Measurements from ENCODE around the gene CYB5D1.

DNA sequence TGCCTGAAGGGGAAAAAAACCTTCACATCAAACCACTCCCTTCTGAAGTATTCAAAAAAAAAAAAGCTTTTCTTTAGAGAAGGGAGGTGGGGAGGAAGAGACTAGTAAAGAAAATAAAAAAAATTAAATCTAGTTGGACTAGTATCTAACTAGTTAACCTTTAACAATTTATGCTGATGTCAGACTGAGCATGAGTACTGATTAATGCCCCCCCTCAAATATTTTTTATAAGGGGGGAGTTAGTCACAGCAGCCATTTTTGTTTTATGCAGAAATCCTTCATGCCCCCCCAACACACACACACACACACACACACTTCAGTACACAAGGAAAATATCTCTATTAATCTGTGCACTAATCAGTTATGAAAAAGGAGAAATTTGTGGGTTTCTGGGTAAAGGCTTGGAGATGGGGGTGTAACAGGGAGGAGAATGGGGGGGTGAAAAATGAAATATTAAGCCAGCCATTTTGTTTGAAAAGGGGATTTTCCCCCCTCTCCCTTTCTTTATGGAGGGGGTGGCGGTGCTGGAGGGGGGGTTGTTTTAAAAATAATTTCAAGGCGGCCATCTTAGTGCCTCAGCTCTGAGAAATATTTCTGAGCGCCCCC is 26.1 kb downstream of the CYB5D1 start:
- no peak for TF ChIP-seq GATA2 (IDR thresholded peaks at IDR 0.05; ENCODE audit: low read depth, low read length)
- TF ChIP-seq GATA3 (IDR thresholded peaks at IDR 0.05; ENCODE audit: low read depth, low read length) = no peak

Measured in SH-SY5Y (cell line).